Skeletal muscle tissue (tissue), 4 donors: ENCODE data around the gene GCGR. TPM values are rescaled to one million over a fixed set of nuclear protein-coding genes. Genes with fewer than 3 reads are reported as not detected.

ENCODE experiments used
- H3K27ac ChIP-seq: one replicate; pipeline ENCODE4 v1.7.0; 2013; ENCODE audit warnings: mild to moderate bottlenecking, low read depth, low read length, inconsistent platforms
- H3K27me3 ChIP-seq, 3 donors: one replicate each; pipeline ENCODE4 v1.7.0; 2013; ENCODE audit warnings: low read length in 3 of 3; ENCODE audit not compliant: control insufficient read depth in 3 of 3, insufficient read depth in 3 of 3
- H3K36me3 ChIP-seq, 3 donors: one replicate each; pipeline ENCODE4 v1.7.0; 2013; ENCODE audit warnings: low read length in 3 of 3; ENCODE audit not compliant: control insufficient read depth in 3 of 3, insufficient read depth in 3 of 3
- H3K4me1 ChIP-seq, 3 donors: one replicate each; pipeline ENCODE4 v1.7.0; 2013; ENCODE audit warnings: low read length in 3 of 3, mild to moderate bottlenecking in 3 of 3; ENCODE audit not compliant: control insufficient read depth in 3 of 3, insufficient read depth in 3 of 3
- H3K4me3 ChIP-seq, 3 donors: one replicate each; pipeline ENCODE4 v1.7.0; 2013; ENCODE audit warnings: low read length in 3 of 3
- H3K9ac ChIP-seq, 3 donors: one replicate each; pipeline ENCODE4 v1.7.0; 2013; ENCODE audit warnings: low read length in 3 of 3, mild to moderate bottlenecking in 3 of 3, moderate library complexity in 2 of 3, low read depth in 1 of 3
- H3K9me3 ChIP-seq, 3 donors: one replicate each; pipeline ENCODE4 v1.7.0; 2013; ENCODE audit warnings: low read length in 3 of 3; ENCODE audit not compliant: control insufficient read depth in 3 of 3
- total RNA-seq: library from RNA; depleted of rRNA; stranded (reverse); fragments of >200 nt; gene quantifications from one replicate; pipeline ENCODE4 v1.2.3, GENCODE V29; 2014
- donor health status: Osteomylitis.

The GCGR gene
- total RNA-seq, 1 donor from 2014 or later, result not detected

DNA sequence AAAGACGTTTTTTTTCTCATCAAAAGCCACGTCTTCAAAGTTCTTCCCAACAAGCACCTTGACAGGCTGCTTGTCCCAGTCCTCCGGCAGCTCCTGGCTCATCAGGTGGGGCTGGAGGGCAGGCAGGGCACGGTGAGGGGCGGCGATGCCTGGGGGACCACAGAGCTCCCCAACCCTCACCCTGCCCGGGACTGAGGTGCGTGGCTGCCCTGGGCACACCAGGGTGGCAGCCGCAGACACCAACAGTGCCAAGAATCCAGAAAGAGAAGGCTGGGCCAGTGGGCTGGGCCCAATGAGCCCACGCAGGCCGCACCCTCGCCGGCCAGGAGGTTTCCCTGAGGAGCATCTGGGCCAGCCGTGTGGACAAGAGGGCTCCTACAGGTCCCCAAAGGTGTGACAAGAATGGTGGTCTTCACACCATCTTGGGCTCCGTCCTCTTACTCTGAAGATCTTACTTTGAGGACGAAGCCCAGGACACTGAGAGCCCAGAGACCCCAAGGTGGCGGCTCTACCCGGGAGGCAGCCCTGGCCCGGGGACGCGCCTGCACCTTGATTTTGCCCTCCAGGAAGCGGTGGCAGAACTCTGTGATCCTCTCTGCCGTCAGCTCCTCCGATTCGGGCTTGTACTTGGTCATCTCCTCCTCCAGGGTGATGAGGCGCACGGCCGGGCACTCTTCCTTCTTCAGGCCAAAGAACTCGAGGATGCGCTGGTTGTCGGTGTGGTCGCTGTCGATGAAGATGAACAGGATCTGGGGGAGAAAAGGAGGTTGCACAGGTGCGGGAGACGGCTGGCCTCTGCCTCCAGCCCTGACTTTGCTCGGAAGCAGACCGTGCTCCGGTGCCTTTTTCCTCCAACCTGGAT is 42.2 kb downstream of the GCGR start:
- peak overlapping the region in 1 of 3 donors; percentile 3 for H3K9ac ChIP-seq
- H3K36me3 ChIP-seq, result peaks cover 41 to 52% (median 48%) of the 10 kb centered on the region in 3 donors
- H3K27me3 ChIP-seq, result no peaks in the 10 kb centered on the region
- H3K27ac ChIP-seq, result no peak overlapping the region
- no peak overlapping the region for H3K4me3 ChIP-seq
- peaks cover 16 to 24% (median 22%) of the 10 kb centered on the region in 3 donors for H3K4me1 ChIP-seq
- no peaks in the 10 kb centered on the region for H3K9me3 ChIP-seq

DNA sequence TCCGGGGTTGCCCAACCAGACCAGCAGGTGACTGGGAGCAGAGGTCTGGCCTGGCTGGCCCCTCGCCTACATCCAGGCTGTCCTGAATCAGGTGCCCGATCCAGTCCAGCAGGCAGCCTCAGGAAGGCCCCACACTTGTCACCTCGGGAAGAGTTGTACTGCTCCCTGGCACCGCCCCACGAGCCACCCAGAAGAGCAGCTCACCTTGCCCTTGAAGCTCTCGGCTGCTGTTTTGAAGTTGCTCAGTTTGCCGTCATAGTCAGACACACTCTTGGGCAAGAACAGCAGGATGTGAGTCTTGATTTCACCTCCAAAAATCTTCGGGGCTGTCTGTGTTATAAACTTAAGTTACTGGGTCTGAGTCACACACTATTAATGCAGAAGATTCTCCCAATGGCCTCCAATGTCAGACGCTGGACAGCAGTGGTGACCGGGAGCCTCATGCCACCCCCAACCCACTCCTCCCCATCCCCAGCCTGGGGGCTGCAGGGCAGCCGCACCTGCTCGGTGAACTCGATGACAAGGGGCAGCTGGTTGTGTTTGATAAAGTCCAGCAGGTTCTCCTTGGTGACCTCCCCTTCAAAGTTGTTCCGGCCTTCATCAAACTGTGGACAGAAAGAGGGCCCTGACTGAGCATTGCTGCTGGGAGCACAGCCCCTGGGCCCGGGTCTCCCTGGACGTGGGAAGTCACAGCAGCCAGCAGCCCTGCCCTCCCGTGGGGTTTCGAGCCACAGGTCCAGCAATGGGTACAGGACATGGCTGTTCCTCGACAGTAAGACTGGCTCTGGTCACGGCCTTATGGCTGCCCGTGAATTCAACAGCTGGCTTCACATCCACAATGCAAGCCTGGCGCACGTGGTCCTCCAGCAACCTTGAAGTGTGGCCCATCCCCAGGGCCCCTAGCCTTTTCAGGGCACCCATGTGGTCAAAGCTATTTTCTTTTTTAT is 43.1 kb downstream of the GCGR start:
- Histone ChIP-seq H3K27me3 (no peaks in the 10 kb centered on the region), H3K4me1 (peaks cover 9 to 15% (median 13%) of the 10 kb centered on the region in 3 donors), H3K27ac (no peak overlapping the region), H3K4me3 (no peak overlapping the region), H3K36me3 (peaks cover 50 to 61% (median 57%) of the 10 kb centered on the region in 3 donors), H3K9me3 (no peaks in the 10 kb centered on the region), H3K9ac (no peak overlapping the region)

DNA sequence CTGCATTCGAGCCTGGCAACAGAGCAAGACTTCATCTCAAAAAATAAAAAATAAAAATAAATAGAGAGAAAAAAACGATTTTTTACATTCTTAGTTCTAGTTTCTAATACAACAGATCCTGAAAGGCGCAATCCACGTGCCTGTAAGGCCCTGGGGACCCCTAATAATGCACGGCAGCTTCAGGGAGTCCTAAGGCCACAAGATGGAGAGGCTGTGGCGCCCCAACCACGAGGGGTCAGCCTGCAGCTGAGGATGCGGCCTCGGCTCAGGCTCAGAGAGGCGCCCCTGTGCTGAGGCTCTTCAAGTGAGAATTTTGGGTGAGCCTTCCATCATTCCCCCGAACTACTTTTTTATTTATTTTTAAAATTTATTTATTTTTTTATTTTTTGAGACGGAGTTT is 45.5 kb downstream of the GCGR start:
- Histone ChIP-seq H3K9me3 (no peaks in the 10 kb centered on the region), H3K27ac (no peak overlapping the region), H3K4me1 (peaks cover 0 to 4% (median 0%) of the 10 kb centered on the region in 3 donors), H3K9ac (no peak overlapping the region), H3K36me3 (peaks cover 59 to 63% (median 62%) of the 10 kb centered on the region in 3 donors), H3K27me3 (no peaks in the 10 kb centered on the region), H3K4me3 (no peak overlapping the region)

DNA sequence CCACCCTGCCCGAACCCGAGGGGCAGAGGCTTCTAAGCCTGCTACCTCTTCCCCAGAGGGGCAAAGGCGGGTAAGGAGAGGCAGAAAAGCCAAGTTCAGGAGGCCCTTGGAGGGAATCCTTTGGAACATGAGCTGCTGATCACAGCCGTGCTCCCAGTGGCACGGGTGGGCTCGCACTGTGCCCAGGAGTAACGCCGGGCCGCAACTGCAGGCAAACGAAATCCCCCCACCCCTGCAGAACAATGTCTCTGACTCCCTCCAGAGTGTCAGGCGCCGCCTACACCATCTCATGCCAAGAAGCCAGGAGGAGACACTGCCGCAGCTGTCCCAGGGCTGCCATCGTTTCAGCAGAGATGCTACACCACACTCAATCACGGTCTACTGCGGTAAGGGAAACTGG is 47.5 kb downstream of the GCGR start:
- no peaks in the 10 kb centered on the region for H3K9me3 ChIP-seq
- H3K4me1 ChIP-seq, result peaks cover 7 to 20% (median 13%) of the 10 kb centered on the region in 3 donors
- H3K9ac ChIP-seq, result no peak overlapping the region
- H3K36me3 ChIP-seq, result peaks cover 49 to 55% (median 51%) of the 10 kb centered on the region in 3 donors
- H3K4me3 ChIP-seq, result no peak overlapping the region
- H3K27ac ChIP-seq, result no peak overlapping the region
- no peaks in the 10 kb centered on the region for H3K27me3 ChIP-seq

DNA sequence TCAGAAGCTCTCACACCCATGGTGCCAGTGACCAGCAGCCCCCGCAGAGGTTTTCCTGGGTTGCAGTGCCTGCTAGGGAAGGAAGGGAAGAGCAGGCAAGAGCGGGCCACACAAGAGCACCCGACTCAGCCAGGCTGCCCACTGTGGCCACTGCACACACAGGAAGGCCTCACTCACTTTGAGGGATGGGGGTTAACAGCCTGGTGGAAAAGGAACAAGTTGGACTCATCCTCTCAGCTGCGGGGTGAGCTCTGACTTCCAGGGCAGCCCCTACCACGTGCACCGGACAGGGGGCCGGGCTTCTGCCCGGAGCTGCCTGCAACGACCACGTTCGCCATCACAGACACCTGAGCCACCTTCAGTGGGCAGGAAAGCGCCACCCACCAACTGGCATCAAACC is 48.3 kb downstream of the GCGR start:
- Histone ChIP-seq H3K27me3 (no peaks in the 10 kb centered on the region), H3K9ac (no peak overlapping the region), H3K27ac (no peak overlapping the region), H3K4me1 (peaks cover 7 to 20% (median 13%) of the 10 kb centered on the region in 3 donors), H3K36me3 (peaks cover 42 to 48% (median 44%) of the 10 kb centered on the region in 3 donors), H3K9me3 (no peaks in the 10 kb centered on the region), H3K4me3 (no peak overlapping the region)

DNA sequence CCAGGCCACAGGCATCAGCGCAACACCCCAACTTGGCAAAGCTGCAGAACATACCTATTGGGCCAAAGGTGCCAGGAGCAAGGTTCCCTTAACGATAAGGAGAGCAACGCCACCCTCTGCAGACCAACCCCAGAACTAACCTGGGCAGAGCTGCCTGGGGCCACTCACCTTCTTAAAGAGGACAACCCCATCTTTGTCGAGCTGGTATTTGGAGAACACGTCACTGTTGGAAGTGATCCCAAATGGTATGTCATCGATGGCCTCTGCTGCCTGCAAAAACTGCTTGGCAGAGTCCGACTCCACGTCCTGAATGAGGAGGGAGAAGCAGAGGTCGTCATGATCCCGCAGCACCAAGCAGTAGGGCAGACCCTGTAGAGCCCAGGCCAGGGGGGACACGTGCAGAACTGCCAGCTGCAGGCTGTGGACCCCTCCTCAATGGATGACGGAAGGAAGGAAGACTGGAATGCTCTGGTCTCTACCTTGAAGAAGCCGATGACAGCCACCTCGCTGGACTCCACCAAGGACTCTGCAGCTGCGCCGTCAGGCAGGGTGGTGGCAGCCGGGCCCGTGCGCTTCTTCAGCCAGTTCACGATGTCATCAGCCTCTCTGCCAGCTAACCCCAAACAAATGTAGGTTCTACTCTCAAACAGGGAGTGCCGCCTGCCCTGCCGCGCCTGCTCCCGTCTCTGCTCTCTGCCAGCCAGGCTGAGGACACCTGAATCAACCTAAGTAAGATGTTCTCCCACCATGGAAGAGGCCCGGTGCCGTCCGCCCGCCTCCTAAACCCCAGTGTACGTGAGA is 51.2 kb downstream of the GCGR start:
- Histone ChIP-seq H3K27ac (no peak overlapping the region), H3K27me3 (no peaks in the 10 kb centered on the region), H3K9ac (peak overlapping the region in 1 of 3 donors; percentile 62), H3K4me1 (peaks cover 30 to 45% (median 37%) of the 10 kb centered on the region in 3 donors), H3K4me3 (no peak overlapping the region), H3K9me3 (no peaks in the 10 kb centered on the region), H3K36me3 (peaks cover 55 to 60% (median 57%) of the 10 kb centered on the region in 3 donors)

DNA sequence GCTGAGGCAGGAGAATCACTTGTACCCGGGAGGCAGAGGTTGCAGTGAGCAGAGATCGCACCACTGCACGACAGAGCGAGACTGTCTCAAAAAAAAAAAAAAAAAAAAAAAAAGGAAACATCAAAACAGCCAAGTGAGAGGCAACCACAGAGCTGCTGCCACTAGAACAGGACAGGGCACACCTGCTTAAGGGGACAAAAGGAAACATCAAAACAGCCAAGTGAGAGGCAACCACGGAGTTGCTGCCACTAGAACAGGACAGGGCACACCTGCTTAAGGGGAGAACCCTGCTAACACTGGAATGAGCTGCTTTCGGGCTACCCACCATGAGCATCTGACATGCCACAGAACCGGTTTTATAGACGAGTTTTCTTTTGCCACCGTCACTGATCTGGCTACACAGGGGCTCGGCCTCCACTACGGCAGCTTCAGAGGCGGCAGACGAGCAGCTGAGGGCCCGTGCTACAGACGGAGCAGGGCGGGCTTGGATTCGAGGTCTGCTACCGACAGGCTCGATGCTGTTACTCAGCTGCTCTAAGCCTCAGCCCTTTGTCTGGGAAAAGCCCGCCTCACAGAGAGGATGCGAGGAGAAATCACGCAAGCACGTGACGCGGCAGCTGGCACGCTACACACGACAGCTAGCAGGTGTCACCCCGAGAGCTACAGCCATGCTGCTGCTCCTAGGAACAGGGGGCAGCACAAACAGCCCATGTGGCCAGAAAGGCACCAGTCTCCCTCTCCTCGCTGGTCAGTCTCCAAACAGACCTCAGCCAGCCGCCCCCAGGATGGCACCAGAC is 54.4 kb downstream of the GCGR start:
- Histone ChIP-seq H3K36me3 (peaks cover 35 to 38% (median 35%) of the 10 kb centered on the region in 3 donors), H3K4me1 (peaks cover 49 to 62% (median 52%) of the 10 kb centered on the region in 3 donors), H3K4me3 (peak overlapping the region; percentile 39 to 87 (median 80)), H3K9me3 (no peaks in the 10 kb centered on the region), H3K27me3 (no peaks in the 10 kb centered on the region), H3K9ac (peak overlapping the region; percentile 73 to 92 (median 89)), H3K27ac (peak overlapping the region; percentile 87)

DNA sequence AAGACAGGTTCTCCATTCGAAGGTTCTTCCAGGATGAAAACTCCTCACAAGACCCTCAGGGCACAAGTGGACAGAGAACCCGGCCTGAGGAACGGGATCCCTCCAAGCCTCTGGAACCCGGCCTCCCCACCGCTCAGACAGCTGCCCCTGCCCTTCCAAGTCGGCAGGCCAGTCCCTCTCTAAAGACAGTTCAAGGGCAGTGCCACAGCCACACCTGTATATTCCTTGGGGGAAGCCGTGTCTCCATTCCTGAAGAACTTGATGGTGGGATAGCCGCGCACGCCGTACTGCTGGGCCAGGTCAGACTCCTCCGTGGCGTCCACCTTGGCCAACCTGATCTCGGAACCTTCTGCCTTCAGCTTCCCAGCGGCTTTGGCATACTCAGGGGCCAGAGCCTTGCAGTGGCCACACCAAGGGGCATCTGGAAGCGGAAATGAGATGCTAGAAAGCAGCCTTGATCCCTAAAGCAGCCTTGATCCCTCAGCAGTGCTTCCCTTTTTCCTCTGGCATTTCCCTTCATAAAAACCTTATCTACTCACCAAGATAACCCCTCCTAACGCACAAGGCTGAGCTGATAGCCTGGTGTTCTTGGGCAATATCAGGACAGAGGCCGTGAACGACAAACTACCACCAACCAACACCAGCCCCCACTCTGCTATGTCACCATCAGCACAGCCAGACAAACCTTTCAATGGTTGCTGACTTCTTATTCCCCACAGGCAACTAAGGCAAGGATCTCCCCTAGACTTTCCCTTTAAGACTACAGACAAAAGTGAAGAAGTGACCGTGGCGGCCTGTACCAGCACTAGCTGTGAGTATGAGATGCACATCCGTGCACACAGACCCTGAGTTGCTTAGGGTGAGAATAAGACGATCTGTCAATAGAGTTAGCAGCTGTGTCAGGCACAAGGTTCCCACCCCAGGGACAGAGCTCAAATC is 55.3 kb downstream of the GCGR start:
- H3K9me3 ChIP-seq, result no peaks in the 10 kb centered on the region
- H3K27ac ChIP-seq, result peak overlapping the region; percentile 87
- H3K4me3 ChIP-seq, result peak overlapping the region; percentile 73 to 87 (median 80)
- no peaks in the 10 kb centered on the region for H3K27me3 ChIP-seq
- H3K36me3 ChIP-seq, result peaks cover 27 to 33% (median 31%) of the 10 kb centered on the region in 3 donors
- peak overlapping the region; percentile 73 to 92 (median 89) for H3K9ac ChIP-seq
- H3K4me1 ChIP-seq, result peaks cover 57 to 69% (median 61%) of the 10 kb centered on the region in 3 donors
